ENCODE measurements around the gene INHBA.

Gene INHBA

DNA sequence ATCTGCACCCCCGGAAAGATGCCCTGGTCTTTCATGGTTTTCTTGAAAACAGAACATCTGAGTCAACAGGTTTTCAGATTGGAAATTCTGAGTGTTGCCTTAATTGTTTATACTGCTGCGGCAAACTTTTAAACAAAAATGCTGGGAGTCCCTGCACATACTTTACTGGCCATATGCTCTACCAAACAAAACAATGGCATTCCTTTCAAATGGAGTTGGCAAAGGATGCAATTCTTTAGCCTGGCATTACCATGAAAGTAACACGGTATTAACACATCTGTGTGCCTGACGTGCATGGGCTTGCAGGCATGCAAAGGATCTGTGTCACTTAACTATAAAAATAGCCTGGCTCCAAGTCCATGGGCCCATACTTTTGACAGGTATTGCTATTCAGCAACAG lies 4.2 kb downstream of the INHBA start:
- DNase-seq (ENCODE audit: low read depth in 2 of 2), result peak; percentile 41 to 61
- H3K4me3 ChIP-seq (replicated peaks in 1 of 2; ENCODE audit: low read depth in 2 of 2, low read length in 2 of 2), result peak overlapping the region; percentile 53 to 73
- TF ChIP-seq, protein P1, sequence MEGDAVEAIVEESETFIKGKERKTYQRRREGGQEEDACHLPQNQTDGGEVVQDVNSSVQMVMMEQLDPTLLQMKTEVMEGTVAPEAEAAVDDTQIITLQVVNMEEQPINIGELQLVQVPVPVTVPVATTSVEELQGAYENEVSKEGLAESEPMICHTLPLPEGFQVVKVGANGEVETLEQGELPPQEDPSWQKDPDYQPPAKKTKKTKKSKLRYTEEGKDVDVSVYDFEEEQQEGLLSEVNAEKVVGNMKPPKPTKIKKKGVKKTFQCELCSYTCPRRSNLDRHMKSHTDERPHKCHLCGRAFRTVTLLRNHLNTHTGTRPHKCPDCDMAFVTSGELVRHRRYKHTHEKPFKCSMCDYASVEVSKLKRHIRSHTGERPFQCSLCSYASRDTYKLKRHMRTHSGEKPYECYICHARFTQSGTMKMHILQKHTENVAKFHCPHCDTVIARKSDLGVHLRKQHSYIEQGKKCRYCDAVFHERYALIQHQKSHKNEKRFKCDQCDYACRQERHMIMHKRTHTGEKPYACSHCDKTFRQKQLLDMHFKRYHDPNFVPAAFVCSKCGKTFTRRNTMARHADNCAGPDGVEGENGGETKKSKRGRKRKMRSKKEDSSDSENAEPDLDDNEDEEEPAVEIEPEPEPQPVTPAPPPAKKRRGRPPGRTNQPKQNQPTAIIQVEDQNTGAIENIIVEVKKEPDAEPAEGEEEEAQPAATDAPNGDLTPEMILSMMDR (IDR thresholded peaks at IDR 0.05; ENCODE audit: low read depth, low read length), result no peak

DNA sequence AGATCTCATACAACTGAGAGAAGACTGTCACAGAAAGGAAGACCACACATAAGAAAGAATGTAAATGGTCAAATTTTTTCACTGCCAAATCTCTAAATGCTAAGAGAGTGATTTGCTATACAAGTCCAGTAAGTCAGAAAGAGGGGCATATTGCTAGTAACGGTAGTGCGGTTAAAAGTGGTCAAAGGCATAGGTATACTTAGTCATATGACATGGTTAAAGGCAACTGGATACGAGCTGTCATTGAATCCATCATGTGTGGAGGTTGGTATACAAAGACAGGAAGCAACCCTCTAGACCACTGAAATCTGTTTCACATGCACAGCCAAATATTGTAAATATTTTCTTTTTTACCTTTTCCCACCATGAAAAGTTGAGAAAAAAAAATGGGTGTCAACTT lies 4.8 kb downstream of the INHBA start:
- DNase-seq (ENCODE audit: low read depth in 2 of 2), result no peak
- TF ChIP-seq, protein P1 (IDR thresholded peaks at IDR 0.05; ENCODE audit: low read depth, low read length), result no peak
- H3K4me3 ChIP-seq (replicated peaks in 1 of 2; ENCODE audit: low read depth in 2 of 2, low read length in 2 of 2), result peak overlapping the region; percentile 53 to 73

DNA sequence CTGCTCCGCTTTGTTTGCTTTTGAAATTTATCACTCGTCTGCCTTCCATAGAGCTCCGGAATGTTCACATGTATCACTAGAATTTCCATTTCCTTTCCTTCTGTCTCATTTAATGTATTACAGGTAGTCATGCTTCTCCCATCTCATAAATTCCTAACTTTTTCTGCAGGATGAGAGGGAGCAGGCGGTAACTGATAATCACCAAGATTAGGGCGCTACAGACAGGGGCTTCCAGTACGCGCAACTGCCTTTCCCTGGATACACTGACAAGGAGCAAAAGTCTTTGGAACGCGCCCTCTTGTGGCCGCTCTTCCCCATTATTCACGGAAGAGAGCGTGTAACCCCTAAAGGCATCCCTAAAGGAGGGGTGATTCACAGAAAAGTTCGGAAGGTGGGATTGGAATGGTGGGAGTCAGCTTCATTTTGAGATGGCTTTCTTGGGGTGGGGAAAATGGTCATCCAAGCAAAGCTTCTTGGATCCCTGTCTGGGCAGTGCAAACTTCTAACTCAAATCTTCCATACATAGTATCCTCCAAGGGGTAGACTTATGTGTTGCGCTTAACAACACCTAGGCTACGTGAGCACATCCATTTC lies 6.5 kb downstream of the INHBA start:
- peak overlapping the region; percentile 29 to 55 for H3K4me3 ChIP-seq (replicated peaks in 1 of 2; ENCODE audit: low read depth in 2 of 2, low read length in 2 of 2)
- TF ChIP-seq, protein P1 (IDR thresholded peaks at IDR 0.05; ENCODE audit: low read depth, low read length), result peak; percentile 74
- peak; percentile 89 to 93 for DNase-seq (ENCODE audit: low read depth in 2 of 2)

DNA sequence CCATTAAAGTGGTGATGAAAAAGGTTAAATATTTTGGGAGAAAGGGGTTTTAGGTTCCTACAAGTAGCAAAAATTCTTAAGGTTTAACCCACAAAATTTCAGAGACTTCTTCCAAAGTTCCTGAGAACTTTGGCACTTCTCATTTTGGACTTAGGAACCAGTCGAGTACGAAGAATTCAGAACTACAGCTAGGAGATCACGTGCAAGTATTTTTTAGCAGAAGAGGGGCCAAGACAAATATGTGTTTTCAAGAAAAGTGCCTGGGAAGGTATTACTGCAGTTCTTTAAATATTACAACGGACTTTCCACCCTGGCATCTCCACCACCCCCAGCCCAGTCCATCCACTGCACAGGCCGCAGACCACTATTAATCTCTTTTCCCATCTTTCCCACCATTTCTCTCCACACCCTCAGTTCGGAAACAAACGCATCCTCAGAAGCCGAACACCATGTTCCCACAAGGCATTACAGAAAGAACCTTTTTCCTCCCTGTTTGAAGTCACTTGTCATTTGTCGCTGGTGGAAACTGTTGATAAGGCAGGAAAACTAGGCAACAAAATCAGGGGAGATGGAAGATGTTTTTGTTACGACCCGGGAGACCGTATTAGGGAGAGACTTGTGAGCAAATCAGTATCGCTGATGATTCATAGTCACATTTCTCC lies 7.1 kb downstream of the INHBA start:
- H3K4me3 ChIP-seq (replicated peaks in 1 of 2; ENCODE audit: low read depth in 2 of 2, low read length in 2 of 2), result peak overlapping the region; percentile 29 to 55
- TF ChIP-seq, protein P1 (IDR thresholded peaks at IDR 0.05; ENCODE audit: low read depth, low read length), result no peak
- peak; percentile 82 to 90 for DNase-seq (ENCODE audit: low read depth in 2 of 2)

DNA sequence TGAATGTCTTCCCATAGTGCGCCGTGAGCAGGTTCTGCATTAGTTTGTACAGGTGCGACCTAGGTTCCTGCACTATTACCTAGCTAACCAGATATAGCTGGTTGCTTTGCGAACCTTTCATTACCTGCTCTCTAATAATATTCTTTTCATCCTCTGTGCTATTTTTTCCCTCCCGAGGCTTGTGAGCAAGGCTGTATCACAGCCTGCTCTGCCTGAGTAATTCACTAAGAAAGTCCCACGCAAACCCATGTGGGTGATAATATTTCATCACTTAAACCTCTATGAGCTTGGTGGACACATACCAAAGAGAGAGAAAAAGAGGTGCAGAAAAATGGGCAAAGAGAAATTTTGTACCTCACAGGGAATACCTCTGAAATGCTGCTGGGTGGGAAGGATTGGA lies 8.4 kb downstream of the INHBA start:
- no peak overlapping the region for H3K4me3 ChIP-seq (replicated peaks in 1 of 2; ENCODE audit: low read depth in 2 of 2, low read length in 2 of 2)
- TF ChIP-seq, protein P1 (IDR thresholded peaks at IDR 0.05; ENCODE audit: low read depth, low read length), result no peak

DNA sequence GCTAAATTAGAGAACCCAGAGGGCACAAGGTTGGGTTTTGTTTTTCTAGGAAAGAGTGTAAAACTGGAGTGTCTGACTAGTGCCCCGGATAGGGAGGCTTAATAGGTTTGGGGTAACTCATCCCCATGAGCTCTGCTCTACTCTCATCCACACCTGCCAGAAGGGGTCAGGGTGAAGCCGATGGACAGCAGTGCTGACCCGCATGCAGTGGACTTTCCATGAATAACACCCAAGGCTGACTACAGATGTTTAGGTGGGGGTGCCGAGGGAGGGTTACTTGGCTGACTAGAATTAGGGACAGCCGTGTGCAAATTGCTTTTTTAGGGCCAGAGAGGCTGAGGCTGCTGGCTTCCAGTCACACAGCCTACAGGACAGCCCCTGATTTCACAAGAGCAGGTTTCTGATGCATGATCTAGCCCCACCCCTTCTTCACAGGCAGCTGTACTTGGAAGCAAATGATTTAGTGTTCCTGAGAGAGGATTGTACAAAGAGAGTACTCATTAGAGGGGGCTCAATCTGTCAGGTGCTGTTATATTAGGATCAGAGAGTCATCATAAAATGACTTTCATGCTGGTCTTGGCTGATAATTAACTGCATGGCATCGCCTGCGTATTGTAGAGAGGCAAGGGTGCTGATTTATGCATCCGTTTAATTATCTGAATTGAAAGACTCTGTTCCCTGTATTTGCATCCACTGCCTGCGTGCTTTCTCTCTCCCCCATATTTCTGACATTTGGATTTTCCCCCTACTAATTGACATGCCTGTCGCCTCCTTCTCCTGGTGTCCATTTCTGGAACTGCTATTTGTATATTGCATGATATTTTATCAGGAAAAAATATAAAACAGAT lies 9.5 kb downstream of the INHBA start:
- TF ChIP-seq, protein P1 (IDR thresholded peaks at IDR 0.05; ENCODE audit: low read depth, low read length), result peak; percentile 61
- peak; percentile 67 to 71 for DNase-seq (ENCODE audit: low read depth in 2 of 2)
- H3K4me3 ChIP-seq (replicated peaks in 1 of 2; ENCODE audit: low read depth in 2 of 2, low read length in 2 of 2), result no peak overlapping the region

More for the DNA sequence above, 8.4 kb downstream of the INHBA start:
- no peak for DNase-seq (ENCODE audit: low read depth in 2 of 2)

Measured in cardiac fibroblast (primary cell).